H1 (cell line): Measurements from ENCODE around the gene NFKBIZ. TPM values are rescaled to one million over a fixed set of nuclear protein-coding genes. Genes with fewer than 3 reads are reported as not detected.

Experiments
- CTCF ChIA-PET: fragments of 300-600 bp; sonication (Branson Sonifier 250); formaldehyde crosslinking; loops from one replicate; lab custom pipeline; 2021; ENCODE audit not compliant: partially characterized antibody; lab: Charles Lee
- POLR2A ChIA-PET: fragments of 300-600 bp; sonication (Branson Sonifier 250); formaldehyde crosslinking; loops from one replicate; lab custom pipeline; 2021; ENCODE audit warnings: inconsistent platforms; ENCODE audit not compliant: partially characterized antibody; lab: Charles Lee
- DNase-seq, 2 experiments: peaks; one replicate each; pipeline versions ENCODE4 v3.0.0 to v3.0.0-alpha.2; 2010 to 2022; ENCODE audit warnings: low spot score in 2 of 2, low read depth in 1 of 2, mixed read lengths in 1 of 2
- FAIRE-seq: peaks from 2 replicates; lab custom pipeline; 2011; peaks lifted over from hg19 to GRCh38; lab: Jason Lieb, UNC
- H2AFZ ChIP-seq: 2 replicates; pipeline ENCODE4 v1.8.1; 2012; ENCODE audit warnings: low read length, inconsistent platforms
- H2AK5ac ChIP-seq: 2 replicates; pipeline ENCODE4 v1.6.1; 2013; ENCODE audit warnings: low read depth, low read length
- H2BK120ac ChIP-seq: replicated peaks from 2 replicates; pipeline ENCODE3; 2013; ENCODE audit warnings: low read depth, low read length, inconsistent platforms
- H2BK12ac ChIP-seq: 2 replicates; pipeline ENCODE4 v1.6.1; 2013; ENCODE audit warnings: low read depth, low read length
- H2BK15ac ChIP-seq: 2 replicates; pipeline ENCODE4 v1.6.1; 2013; ENCODE audit warnings: low read length
- H2BK20ac ChIP-seq: 2 replicates; pipeline ENCODE4 v1.6.1; 2013; ENCODE audit warnings: low read length
- H2BK5ac ChIP-seq: 2 replicates; pipeline ENCODE4 v1.6.1; 2013; ENCODE audit warnings: low read depth, low read length
- H3K14ac ChIP-seq: 2 replicates; pipeline ENCODE4 v1.6.1; 2013; ENCODE audit warnings: inconsistent platforms; ENCODE audit not compliant: insufficient read length
- H3K18ac ChIP-seq: 2 replicates; pipeline ENCODE4 v1.6.1; 2013; ENCODE audit warnings: low read length; ENCODE audit errors: extremely low read depth
- H3K23ac ChIP-seq: 2 replicates; pipeline ENCODE4 v1.6.1; 2013; ENCODE audit warnings: inconsistent platforms; ENCODE audit not compliant: insufficient read length
- H3K23me2 ChIP-seq: 2 replicates; pipeline ENCODE4 v1.6.1; 2013; ENCODE audit warnings: low read depth, low read length
- H3K27ac ChIP-seq: 2 replicates; pipeline ENCODE4 v1.6.1; 2011; ENCODE audit warnings: low read depth, low read length, inconsistent platforms
- H3K27me3 ChIP-seq, 4 experiments: replicated peaks in 1 of 4; 1 replicate in 1 of 4; 2 replicates in 3 of 4; pipeline versions ENCODE4 v1.6.1 to v1.8.1; 2011 to 2013; ENCODE audit warnings: low read length in 3 of 4, mild to moderate bottlenecking in 3 of 4, inconsistent platforms in 2 of 4, mixed read lengths in 2 of 4, moderate library complexity in 1 of 4; ENCODE audit not compliant: control insufficient read depth in 3 of 4, insufficient read depth in 3 of 4; ENCODE audit errors: extremely low read depth in 1 of 4
- H3K36me3 ChIP-seq, 4 experiments: 2 replicates each; pipeline versions ENCODE4 v1.6.1 to v1.8.1; 2011 to 2013; ENCODE audit warnings: mild to moderate bottlenecking in 4 of 4, low read length in 3 of 4, moderate library complexity in 2 of 4, control low read depth in 1 of 4, inconsistent platforms in 1 of 4; ENCODE audit not compliant: insufficient read depth in 4 of 4, control insufficient read depth in 2 of 4
- H3K4ac ChIP-seq: replicated peaks from 2 replicates; pipeline ENCODE3; 2013; ENCODE audit warnings: low read length, low read depth, mixed read lengths, inconsistent platforms; ENCODE audit not compliant: insufficient read length
- H3K4me1 ChIP-seq, 4 experiments: replicated peaks in 1 of 4; 1 replicate in 1 of 4; 2 replicates in 3 of 4; pipeline versions ENCODE4 v1.6.1 to v1.8.1; 2011 to 2013; ENCODE audit warnings: low read length in 3 of 4, inconsistent platforms in 2 of 4, mixed read lengths in 1 of 4; ENCODE audit not compliant: insufficient read depth in 4 of 4, control insufficient read depth in 3 of 4
- H3K4me2 ChIP-seq, 2 experiments: 2 replicates each; pipeline versions ENCODE4 v1.6.1 to v1.8.1; 2011 to 2013; ENCODE audit warnings: low read depth in 2 of 2, low read length in 2 of 2, control low read depth in 1 of 2, inconsistent platforms in 1 of 2, mild to moderate bottlenecking in 1 of 2; ENCODE audit not compliant: insufficient read depth in 1 of 2
- H3K4me3 ChIP-seq, 4 experiments: fragments of 200-600, 300-600 bp in 1 of 4; sonication (generic), shearing (Covaris generic), sonication (Bioruptor Twin) in 1 of 4; 2 replicates each; pipeline versions ENCODE4 v1.5.1 to v1.8.1; 2011 to 2016; ENCODE audit warnings: low read length in 4 of 4, low read depth in 3 of 4, control low read depth in 2 of 4, inconsistent platforms in 2 of 4, mild to moderate bottlenecking in 2 of 4, mixed read lengths in 1 of 4, moderate library complexity in 1 of 4; ENCODE audit not compliant: insufficient read depth in 2 of 4; ENCODE audit errors: extremely low read depth in 1 of 4
- H3K56ac ChIP-seq: replicated peaks from 2 replicates; pipeline ENCODE3; 2013; ENCODE audit warnings: low read depth, mild to moderate bottlenecking, mixed read lengths, low read length, inconsistent platforms; ENCODE audit not compliant: insufficient read length
- H3K79me1 ChIP-seq: 2 replicates; pipeline ENCODE4 v1.6.1; 2013; ENCODE audit warnings: low read depth, low read length, control low read depth
- H3K79me2 ChIP-seq, 2 experiments: 2 replicates each; pipeline versions ENCODE4 v1.6.1 to v1.8.1; 2012 to 2013; ENCODE audit warnings: low read length in 2 of 2, mild to moderate bottlenecking in 2 of 2, inconsistent platforms in 1 of 2; ENCODE audit not compliant: insufficient read depth in 2 of 2, control insufficient read depth in 1 of 2
- H3K9ac ChIP-seq, 4 experiments: replicated peaks in 1 of 4; 1 replicate in 1 of 4; 2 replicates in 3 of 4; pipeline versions ENCODE4 v1.6.1 to v1.8.1; 2011 to 2013; ENCODE audit warnings: low read depth in 3 of 4, low read length in 3 of 4, control low read depth in 2 of 4, mild to moderate bottlenecking in 2 of 4, moderate library complexity in 2 of 4, inconsistent platforms in 1 of 4; ENCODE audit errors: extremely low read depth in 1 of 4
- H3K9me3 ChIP-seq, 2 experiments: 2 replicates each; pipeline versions ENCODE4 v1.6.1 to v1.8.1; 2012 to 2013; ENCODE audit warnings: mild to moderate bottlenecking in 2 of 2, moderate library complexity in 2 of 2, control low read depth in 1 of 2, inconsistent platforms in 1 of 2, low read depth in 1 of 2, low read length in 1 of 2, mixed read lengths in 1 of 2; ENCODE audit not compliant: insufficient read depth in 2 of 2
- H4K20me1 ChIP-seq, 2 experiments: replicated peaks in 1 of 2; 2 replicates each; pipeline versions ENCODE3 to v1.8.1; 2011 to 2013; ENCODE audit warnings: inconsistent platforms in 2 of 2, low read length in 2 of 2, mild to moderate bottlenecking in 1 of 2; ENCODE audit not compliant: insufficient read depth in 2 of 2, control insufficient read depth in 1 of 2
- H4K5ac ChIP-seq: 2 replicates; pipeline ENCODE4 v1.6.1; 2013; ENCODE audit warnings: low read length, low read depth, mixed read lengths, inconsistent platforms; ENCODE audit not compliant: insufficient read length
- H4K8ac ChIP-seq: 2 replicates; pipeline ENCODE4 v1.8.0; 2013; ENCODE audit warnings: mild to moderate bottlenecking, moderate library complexity, low read length, inconsistent platforms; ENCODE audit not compliant: insufficient read depth; ENCODE audit errors: extremely low read depth
- H4K91ac ChIP-seq: replicated peaks from 2 replicates; pipeline ENCODE3; 2013; ENCODE audit warnings: low read length, mixed read lengths, inconsistent platforms; ENCODE audit not compliant: insufficient read length
- ATF3 ChIP-seq: IDR thresholded peaks from 2 replicates; pipeline ENCODE4 v1.6.1; 2011; ENCODE audit warnings: low read depth, mild to moderate bottlenecking, low read length; ENCODE audit not compliant: insufficient read depth
- CREB1 ChIP-seq: IDR thresholded peaks from 2 replicates; pipeline ENCODE4 v1.6.1; 2012; ENCODE audit warnings: inconsistent platforms
- CTBP2 ChIP-seq: IDR thresholded peaks from 2 replicates; pipeline ENCODE4 v1.7.0; 2011; ENCODE audit warnings: borderline replicate concordance, mild to moderate bottlenecking, moderate library complexity, mixed read lengths, low read length; ENCODE audit not compliant: insufficient read depth, insufficient read length
- EGR1 ChIP-seq: IDR thresholded peaks from 2 replicates; pipeline ENCODE4 v1.6.1; 2011; ENCODE audit warnings: low read depth, low read length, borderline replicate concordance
- GABPA ChIP-seq: IDR thresholded peaks from 2 replicates; pipeline ENCODE4 v1.6.1; 2011; ENCODE audit warnings: mild to moderate bottlenecking, low read length, moderate library complexity, borderline replicate concordance; ENCODE audit not compliant: insufficient read depth
- HDAC2 ChIP-seq, 2 experiments: fragments of 300-600 bp in 1 of 2; sonication (generic) in 1 of 2; IDR thresholded peaks; 2 replicates each; pipeline ENCODE4 v1.6.1; 2011 to 2012; ENCODE audit warnings: low read depth in 2 of 2, low read length in 2 of 2, mild to moderate bottlenecking in 2 of 2, moderate library complexity in 2 of 2, borderline replicate concordance in 1 of 2, inconsistent platforms in 1 of 2
- JUND ChIP-seq: IDR thresholded peaks from 2 replicates; pipeline ENCODE4 v1.6.1; 2011; ENCODE audit warnings: mild to moderate bottlenecking, improper control_type of control experiment, low read length
- NANOG ChIP-seq: IDR thresholded peaks from 2 replicates; pipeline ENCODE4 v1.6.1; 2011; ENCODE audit warnings: low read length, low read depth, mild to moderate bottlenecking, inconsistent platforms; ENCODE audit not compliant: insufficient read depth, poor library complexity, severe bottlenecking
- POLR2A ChIP-seq, 2 experiments: IDR thresholded peaks; 1 replicate in 1 of 2; 2 replicates in 1 of 2; pipeline ENCODE4 v1.6.1; 2011; ENCODE audit warnings: low read depth in 2 of 2, low read length in 2 of 2, mild to moderate bottlenecking in 2 of 2; ENCODE audit errors: control extremely low read depth in 1 of 2
- SP2 ChIP-seq: IDR thresholded peaks from 2 replicates; pipeline ENCODE4 v1.6.1; 2012; ENCODE audit warnings: mild to moderate bottlenecking, low read length, inconsistent platforms
- SUZ12 ChIP-seq: fragments of 200-600 bp; sonication (generic); IDR thresholded peaks from 2 replicates; pipeline ENCODE4 v1.6.1; 2012; ENCODE audit warnings: mild to moderate bottlenecking, inconsistent platforms, low read length, moderate library complexity, mixed read lengths
- TAF7 ChIP-seq: optimal IDR thresholded peaks from 2 replicates; pipeline ENCODE3; 2011; ENCODE audit warnings: low read depth, mild to moderate bottlenecking, inconsistent platforms, low read length, moderate library complexity, borderline replicate concordance
- TEAD4 ChIP-seq: IDR thresholded peaks from 2 replicates; pipeline ENCODE4 v1.6.1; 2012; ENCODE audit warnings: low read depth, low read length, inconsistent platforms, mixed read lengths
- YY1 ChIP-seq: IDR thresholded peaks from 2 replicates; pipeline ENCODE4 v1.6.1; 2011; ENCODE audit warnings: low read depth, mild to moderate bottlenecking, low read length
- WGBS, 2 experiments: shearing (Covaris generic) in 1 of 2; methylation state at CpG; one replicate each; pipeline versions ENCODE4 v1.1.6 to v1.1.7; 2013 to 2015; ENCODE audit warnings: low lambda C conversion rate in 2 of 2, mixed read lengths in 2 of 2, inconsistent platforms in 1 of 2, low coverage in 1 of 2, missing lambda C conversion rate in 1 of 2; ENCODE audit not compliant: insufficient replicate concordance in 2 of 2, insufficient coverage in 1 of 2, insufficient read length in 1 of 2; ENCODE audit errors: extremely low coverage in 1 of 2, missing lambda C conversion rate in 1 of 2; 5-methylcytosine and 5-hydroxymethylcytosine counted together
- polyA plus RNA-seq, 7 experiments: library from polyadenylated mRNA; depleted of rRNA in 3 of 7; stranded (reverse) in 5 of 7; unstranded in 2 of 7; fragments of >200 nt in 5 of 7; fragments of 200-250 nt in 2 of 7; gene quantifications; 1 replicate in 5 of 7; 2 replicates in 1 of 7; 4 replicates in 1 of 7; pipeline versions ENCODE4 v1.2.1 to v1.2.3, GENCODE V29; 2011 to 2013; ENCODE audit warnings: missing spikeins in 2 of 7, mixed read lengths in 2 of 7
- total RNA-seq: library from RNA; stranded (reverse); fragmentation: NEBNext Ultra II Directional; extraction: Animal tissue kit (Norgen Biotek cat#: 25700); gene quantifications from 2 replicates; pipeline ENCODE4 v1.2.1, GENCODE V29; 2021

The NFKBIZ gene
- total and polyA plus RNA-seq, 2 of the 8 experiments (the other 6 are each of a cell fraction or from before 2014, with no cell fraction given) = 7.2 to 24.5 TPM

- WGBS, 2 experiments = 98% methylated on average over 2 of the region's 2 CpGs; no CpG with 5 or more reads in 1 of the 2 experiments
- no peak overlapping the region for H2BK15ac ChIP-seq
- CTCF ChIA-PET = interaction anchor here (0.6 to 1.5 kb wide), 4 partner anchors 22 to 389 kb away, joined by 3 to 7 read pairs (median 4); no protein-coding TSS in a partner anchor
- TF ChIP-seq GABPA (no peak), JUND (no peak), NANOG (no peak), EGR1 (no peak), SP2 (no peak), POLR2A (IDR thresholded peaks at IDR 0.05; ENCODE audit: control extremely low read depth in 1 of 2, low read depth in 2 of 2, low read length in 2 of 2) (no peak), TAF7 (no peak), SUZ12 (no peak), TEAD4 (no peak), CTBP2 (no peak), YY1 (no peak), HDAC2 (IDR thresholded peaks at IDR 0.05; ENCODE audit: borderline replicate concordance in 1 of 2, low read depth in 2 of 2, low read length in 2 of 2) (no peak), ATF3 (no peak), CREB1 (no peak)
Observed at GRCh38 chr3:101835676-101836075, 13.6 kb upstream of the NFKBIZ start.

More at GRCh38 chr3:101835676-101836075, 13.6 kb upstream of the NFKBIZ start:
- H2BK12ac ChIP-seq = no peak overlapping the region
- H2AFZ ChIP-seq = no peak overlapping the region
- no peak overlapping the region for H4K5ac ChIP-seq
- H3K18ac ChIP-seq = no peak overlapping the region
- H3K27me3 ChIP-seq = no peaks in the 10 kb centered on the region
- no peak overlapping the region for H3K4me3 ChIP-seq
- H3K79me2 ChIP-seq = no peaks in the 10 kb centered on the region
- no peaks in the 10 kb centered on the region for H3K23me2 ChIP-seq
- H3K4ac ChIP-seq = no peak overlapping the region
- no peak overlapping the region for H3K27ac ChIP-seq
- H4K20me1 ChIP-seq = no peaks in the 10 kb centered on the region
- H2BK20ac ChIP-seq = no peak overlapping the region
- no peak overlapping the region for H4K8ac ChIP-seq
- H3K9me3 ChIP-seq = no peaks in the 10 kb centered on the region
- no peak overlapping the region for H3K23ac ChIP-seq
- peaks cover 0 to 3% (median 0%) of the 10 kb centered on the region in 4 experiments; a peak in 1 of 8 replicates for H3K36me3 ChIP-seq
- FAIRE-seq (no peak), DNase-seq (no peak)
- H3K4me2 ChIP-seq = no peak overlapping the region
- H3K79me1 ChIP-seq = no peaks in the 10 kb centered on the region
- POLR2A ChIA-PET = interaction anchor here (1.1 to 4.0 kb wide), 4 partner anchors 9 to 16 kb away, joined by 3 to 16 read pairs (median 4); partner anchors contain the start of gene NFKBIZ
- no peak overlapping the region for H3K56ac ChIP-seq
- no peak overlapping the region for H3K9ac ChIP-seq
- H3K14ac ChIP-seq = no peak overlapping the region
- no peak overlapping the region for H2BK120ac ChIP-seq
- peaks cover 0 to 3% (median 0%) of the 10 kb centered on the region in 4 experiments; a peak in 1 of 7 replicates for H3K4me1 ChIP-seq
- H2AK5ac ChIP-seq = no peak overlapping the region
- H4K91ac ChIP-seq = no peak overlapping the region
- no peak overlapping the region for H2BK5ac ChIP-seq
